Body of pancreas (tissue), 4 donors: ENCODE data around the gene ZNF423. TPM values are rescaled to one million over a fixed set of nuclear protein-coding genes. Genes with fewer than 3 reads are reported as not detected.

Experiments
- ATAC-seq: fragments of 150-250 bp; one replicate; pipeline ENCODE4 v1.9.1; 2016
- DNase-seq, 4 donors: peaks; one replicate each; pipeline ENCODE4 v3.0.0-alpha.2; 2019
- H3K27ac ChIP-seq, 4 donors: fragments of 200-600 bp; sonication (generic); 1 replicate in 3 of 4; 2 replicates in 1 of 4; pipeline versions ENCODE4 v1.5.1 to v1.6.1; 2016 to 2019; ENCODE audit warnings: mild to moderate bottlenecking in 1 of 4, mixed read lengths in 1 of 4, moderate library complexity in 1 of 4
- H3K27me3 ChIP-seq, 2 donors: fragments of 200-600 bp; sonication (generic); one replicate each; pipeline ENCODE4 v1.6.0; 2016; ENCODE audit warnings: mild to moderate bottlenecking in 1 of 2
- H3K36me3 ChIP-seq, 2 donors: fragments of 200-600 bp; sonication (generic); replicated peaks in 1 of 2; 2 replicates each; pipeline ENCODE4 v1.5.1; 2016; ENCODE audit warnings: low read depth in 2 of 2; ENCODE audit not compliant: insufficient read depth in 1 of 2
- H3K4me1 ChIP-seq: fragments of 200-600 bp; sonication (generic); one replicate; pipeline ENCODE4 v1.6.0; 2016
- H3K4me3 ChIP-seq, 2 donors: fragments of 200-600 bp; sonication (generic); 1 replicate in 1 of 2; 2 replicates in 1 of 2; pipeline ENCODE4 v1.5.1; 2016 to 2019
- H3K9me3 ChIP-seq, 3 donors: fragments of 200-600 bp; sonication (generic); 1 replicate in 2 of 3; 2 replicates in 1 of 3; pipeline ENCODE4 v1.5.1; 2016
- CTCF ChIP-seq, 7 experiments: fragments of 450-650 bp in 4 of 7; fragments of 200-600 bp in 3 of 7; sonication (generic) in 3 of 7; IDR thresholded peaks; one replicate each; pipeline ENCODE4 v1.5.1; 2016 to 2019; ENCODE audit warnings: antibody characterized with exemption in 7 of 7
- POLR2A ChIP-seq, 3 donors: fragments of 450-650 bp; IDR thresholded peaks; one replicate each; pipeline ENCODE4 v1.6.1; 2016; ENCODE audit warnings: antibody characterized with exemption in 3 of 3, mild to moderate bottlenecking in 2 of 3
- WGBS, 2 donors: methylation state at CpG; one replicate each; pipeline ENCODE4 v1.1.5; 2017; 5-methylcytosine and 5-hydroxymethylcytosine counted together
- intact Hi-C: fragments of 100-400 bp; cut with DNase I; formaldehyde crosslinking; loops from one replicate; pipeline ENCODE4 v1.15.1; 2023
- total RNA-seq, 2 donors: library from RNA; depleted of rRNA; stranded (reverse); fragments of >200 nt; gene quantifications; one replicate each; pipeline ENCODE4 v1.1.0, GENCODE V29; 2016

The ZNF423 gene
- total RNA-seq, 2 donors from 2014 or later: 4.2 to 9.2 TPM

- no peak for ATAC-seq
- Histone ChIP-seq H3K27ac (no peak overlapping the region), H3K36me3 (no peaks in the 10 kb centered on the region), H3K9me3 (no peaks in the 10 kb centered on the region), H3K27me3 (no peaks in the 10 kb centered on the region), H3K4me1 (no peaks in the 10 kb centered on the region), H3K4me3 (no peak overlapping the region)
- no peak for DNase-seq
- no peak for TF ChIP-seq CTCF (IDR thresholded peaks at IDR 0.05)
- no peak for TF ChIP-seq POLR2A (IDR thresholded peaks at IDR 0.05)
- 88 to 93% methylated on average over 9 to 15 of the region's 15 CpGs for WGBS, 2 donors
- intact Hi-C loops: no loop called here
Observed at GRCh38 chr16:49674351-49674851, 181.5 kb downstream of the ZNF423 start.

- TF ChIP-seq CTCF (IDR thresholded peaks at IDR 0.05): no peak
- no peak for TF ChIP-seq POLR2A (IDR thresholded peaks at IDR 0.05)
- intact Hi-C loops: no loop called here
- H3K9me3 ChIP-seq: no peaks in the 10 kb centered on the region
- no peak for DNase-seq
- no peaks in the 10 kb centered on the region for H3K4me1 ChIP-seq
- 83 to 84% methylated on average over 8 of the region's 8 CpGs for WGBS, 2 donors
- no peak overlapping the region for H3K4me3 ChIP-seq
- no peaks in the 10 kb centered on the region for H3K36me3 ChIP-seq
- H3K27me3 ChIP-seq: no peaks in the 10 kb centered on the region
- no peak overlapping the region for H3K27ac ChIP-seq
- no peak for ATAC-seq
Observed at GRCh38 chr16:49673442-49673841, 182.5 kb downstream of the ZNF423 start.

GRCh38 chr16:49672753-49673152 is 183.2 kb downstream of the ZNF423 start:
- no peak overlapping the region for H3K4me3 ChIP-seq
- no peaks in the 10 kb centered on the region for H3K9me3 ChIP-seq
- 89 to 93% methylated on average over 10 of the region's 11 CpGs for WGBS, 2 donors
- ATAC-seq (no peak), DNase-seq (no peak)
- no peaks in the 10 kb centered on the region for H3K36me3 ChIP-seq
- intact Hi-C loops: no loop called here
- no peak overlapping the region for H3K27ac ChIP-seq
- H3K27me3 ChIP-seq: no peaks in the 10 kb centered on the region
- no peaks in the 10 kb centered on the region for H3K4me1 ChIP-seq
- no peak for TF ChIP-seq POLR2A (IDR thresholded peaks at IDR 0.05)
- TF ChIP-seq CTCF (IDR thresholded peaks at IDR 0.05): no peak

- intact Hi-C loops: no loop called here
Observed at GRCh38 chr16:49671333-49671732, 184.6 kb downstream of the ZNF423 start.

More at GRCh38 chr16:49671333-49671732, 184.6 kb downstream of the ZNF423 start:
- TF ChIP-seq POLR2A (IDR thresholded peaks at IDR 0.05): no peak
- TF ChIP-seq CTCF (IDR thresholded peaks at IDR 0.05): no peak
- WGBS, 2 donors: 82 to 86% methylated on average over 12 of the region's 12 CpGs
- H3K27me3 ChIP-seq: no peaks in the 10 kb centered on the region
- no peak overlapping the region for H3K27ac ChIP-seq
- no peaks in the 10 kb centered on the region for H3K36me3 ChIP-seq
- H3K4me1 ChIP-seq: no peaks in the 10 kb centered on the region
- no peak overlapping the region for H3K4me3 ChIP-seq
- H3K9me3 ChIP-seq: no peaks in the 10 kb centered on the region
- ATAC-seq (no peak), DNase-seq (no peak)
